ENCODE data around the gene LRRC25. TPM values are rescaled to one million over a fixed set of nuclear protein-coding genes. Genes with fewer than 3 reads are reported as not detected.

Gene LRRC25
- total and polyA plus RNA-seq, 10 of the 15 experiments (the other 5 are each of a cell fraction or from before 2014, with no cell fraction given): 0.38 to 2.9 (median 1.2) TPM

GRCh38 chr19:18412610-18413239 is 15.3 kb upstream of the LRRC25 start:
- Histone ChIP-seq H3K79me2 (ENCODE audit: control insufficient read depth, insufficient read depth, low read length) (no peaks in the 10 kb centered on the region), H3K4me3 (no peak overlapping the region), H3K27ac (ENCODE audit: control insufficient read depth, insufficient read depth) (no peak overlapping the region), H4K20me1 (ENCODE audit: control insufficient read depth, insufficient read depth) (no peaks in the 10 kb centered on the region), H2AFZ (ENCODE audit: control insufficient read depth, low read depth, low read length) (no peak overlapping the region), H3K36me3 (ENCODE audit: control insufficient read depth in 2 of 2, insufficient read depth in 2 of 2, low read length in 1 of 2) (no peaks in the 10 kb centered on the region), H3K9me3 (replicated peaks; ENCODE audit: control insufficient read depth, insufficient read depth, low read length) (no peaks in the 10 kb centered on the region), H3K9ac (ENCODE audit: control insufficient read depth, insufficient read depth, low read length) (no peak overlapping the region), H3K4me2 (ENCODE audit: control insufficient read depth, insufficient read depth) (no peak overlapping the region), H3K4me1 (ENCODE audit: control insufficient read depth, insufficient read depth, low read length) (peaks cover 46% of the 10 kb centered on the region), H3K27me3 (replicated peaks in 1 of 2; ENCODE audit: control insufficient read depth in 2 of 2, insufficient read depth in 2 of 2, low read length in 1 of 2) (no peaks in the 10 kb centered on the region)
- FAIRE-seq (no peak), DNase-seq (ENCODE audit: low read depth, low spot score) (no peak), ATAC-seq (no peak)
- TF ChIP-seq ZBED1 (IDR thresholded peaks at IDR 0.05; ENCODE audit: borderline replicate concordance) (no peak), CHD1 (IDR thresholded peaks at IDR 0.05; ENCODE audit: low read depth, low read length) (no peak), ZNF207 (IDR thresholded peaks at IDR 0.05; ENCODE audit: borderline replicate concordance) (no peak), ZNF274 (IDR thresholded peaks at IDR 0.05; ENCODE audit: insufficient read depth, insufficient read length) (no peak), NRF1 (conservative IDR thresholded peaks at IDR 0.05; ENCODE audit: low read depth, low read length) (no peak), MTA3 (IDR thresholded peaks at IDR 0.05; ENCODE audit: borderline replicate concordance, low read length) (no peak), SMAD5 (IDR thresholded peaks at IDR 0.05; ENCODE audit: low read depth) (no peak), LARP7 (IDR thresholded peaks at IDR 0.05) (no peak), WRNIP1 (IDR thresholded peaks at IDR 0.05; ENCODE audit: borderline replicate concordance, low read depth, low read length) (no peak), SMAD1 (IDR thresholded peaks at IDR 0.05; ENCODE audit: low read depth, partially characterized antibody) (no peak), DPF2 (IDR thresholded peaks at IDR 0.05) (no peak), ZNF24 (IDR thresholded peaks at IDR 0.05) (no peak), MEF2A (IDR thresholded peaks at IDR 0.05; ENCODE audit: insufficient read depth, low read depth, low read length) (no peak), ATF7 (IDR thresholded peaks at IDR 0.05; ENCODE audit: low read depth) (no peak), RCOR1 (conservative IDR thresholded peaks at IDR 0.05; ENCODE audit: low read depth, low read length) (no peak), HCFC1 (IDR thresholded peaks at IDR 0.05; ENCODE audit: low read length) (no peak)
- TF ChIP-seq, protein P1, sequence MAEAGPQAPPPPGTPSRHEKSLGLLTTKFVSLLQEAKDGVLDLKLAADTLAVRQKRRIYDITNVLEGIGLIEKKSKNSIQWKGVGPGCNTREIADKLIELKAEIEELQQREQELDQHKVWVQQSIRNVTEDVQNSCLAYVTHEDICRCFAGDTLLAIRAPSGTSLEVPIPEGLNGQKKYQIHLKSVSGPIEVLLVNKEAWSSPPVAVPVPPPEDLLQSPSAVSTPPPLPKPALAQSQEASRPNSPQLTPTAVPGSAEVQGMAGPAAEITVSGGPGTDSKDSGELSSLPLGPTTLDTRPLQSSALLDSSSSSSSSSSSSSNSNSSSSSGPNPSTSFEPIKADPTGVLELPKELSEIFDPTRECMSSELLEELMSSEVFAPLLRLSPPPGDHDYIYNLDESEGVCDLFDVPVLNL (IDR thresholded peaks at IDR 0.05; ENCODE audit: low read depth, low read length): no peak
- ChIA-PET RAD21 (ENCODE audit: unreplicated experiment) (interaction anchor here (0.5 to 6.5 kb wide), 7 partner anchors 23 to 142 kb away, joined by 3 to 63 read pairs (median 13); no protein-coding TSS in a partner anchor), CTCF (interaction anchor here (0.7 to 8.8 kb wide), 15 partner anchors 11 to 249 kb away, joined by 3 to 144 read pairs (median 10); partner anchors contain the start of genes GDF15, JUND and LSM4), SMC1A (ENCODE audit: uncharacterized antibody, unreplicated experiment) (interaction anchor here (1.1 to 6.6 kb wide), 4 partner anchors 11 to 133 kb away, joined by 4 to 60 read pairs (median 22); no protein-coding TSS in a partner anchor), POLR2A (interaction anchor here (0.5 to 2.4 kb wide), 4 partner anchors 66 to 390 kb away, joined by 3 to 11 read pairs (median 4); partner anchors contain the start of gene JUND)
- intact Hi-C loops (cut with micrococcal nuclease; ENCODE audit: unreplicated experiment) (loop anchor here (10.0 kb wide), 1 partner anchor 208 kb away; the partner anchor contains the start of gene RAB3A), in situ Hi-C loops (cut with MboI) (no loop called here)
- WGBS (ENCODE audit: insufficient coverage, insufficient replicate concordance, low lambda C conversion rate, missing lambda C conversion rate): 44% methylated on average over 11 of the region's 16 CpGs
- BruUV-seq (replicated peaks): no TSS peak
